Keratinocyte (primary cell): ENCODE measurements around the gene PRKCZ. TPM values are rescaled to one million over a fixed set of nuclear protein-coding genes. Genes with fewer than 3 reads are reported as not detected.

Source experiments
- DNase-seq: peaks from one replicate; pipeline ENCODE4 v3.0.0-alpha.2; 2011; ENCODE audit warnings: low read depth, missing footprints, low spot score
- FAIRE-seq: peaks from 2 replicates; lab custom pipeline; 2011; peaks lifted over from hg19 to GRCh38; lab: Jason Lieb, UNC
- H2AFZ ChIP-seq: 2 replicates; pipeline ENCODE4 v1.6.0; 2012; ENCODE audit warnings: low read length, control low read depth, inconsistent platforms; ENCODE audit not compliant: control insufficient read depth
- H3K27ac ChIP-seq: 2 replicates; pipeline ENCODE4 v1.5.1; 2011; ENCODE audit warnings: low read length; ENCODE audit not compliant: control insufficient read depth, insufficient read depth
- H3K27me3 ChIP-seq: 3 replicates; pipeline ENCODE4 v1.6.0; 2011; ENCODE audit warnings: low read length; ENCODE audit not compliant: control insufficient read depth, insufficient read depth; ENCODE audit errors: extremely low read depth
- H3K36me3 ChIP-seq, 2 experiments: 2 replicates in 1 of 2; 3 replicates in 1 of 2; pipeline ENCODE4 v1.5.1; 2011; ENCODE audit warnings: low read length in 2 of 2, mild to moderate bottlenecking in 1 of 2; ENCODE audit not compliant: control insufficient read depth in 2 of 2, insufficient read depth in 2 of 2; ENCODE audit errors: extremely low read depth in 1 of 2
- H3K4me1 ChIP-seq: 3 replicates; pipeline ENCODE4 v1.5.1; 2011; ENCODE audit warnings: low read length; ENCODE audit not compliant: control insufficient read depth, insufficient read depth; ENCODE audit errors: extremely low read depth
- H3K4me2 ChIP-seq: 3 replicates; pipeline ENCODE4 v1.6.0; 2011; ENCODE audit warnings: low read depth, low read length; ENCODE audit not compliant: control insufficient read depth, insufficient read depth; ENCODE audit errors: extremely low read depth
- H3K4me3 ChIP-seq, 3 experiments: fragments of 200-600 bp in 1 of 3; sonication (generic) in 1 of 3; 2 replicates in 2 of 3; 3 replicates in 1 of 3; pipeline ENCODE4 v1.5.1; 2011 to 2016; ENCODE audit warnings: low read length in 3 of 3, mild to moderate bottlenecking in 3 of 3, control low read depth in 2 of 3, inconsistent platforms in 1 of 3, low read depth in 1 of 3, mixed read lengths in 1 of 3, mixed run types in 1 of 3, moderate library complexity in 1 of 3; ENCODE audit not compliant: control insufficient read depth in 2 of 3, insufficient read depth in 2 of 3; ENCODE audit errors: extremely low read depth in 1 of 3
- H3K79me2 ChIP-seq: 2 replicates; pipeline ENCODE4 v1.6.0; 2012; ENCODE audit warnings: low read length; ENCODE audit not compliant: control insufficient read depth, insufficient read depth
- H3K9ac ChIP-seq: 3 replicates; pipeline ENCODE4 v1.6.0; 2011; ENCODE audit warnings: low read length; ENCODE audit not compliant: control insufficient read depth, insufficient read depth; ENCODE audit errors: extremely low read depth
- H3K9me1 ChIP-seq: 3 replicates; pipeline ENCODE4 v1.6.0; 2011; ENCODE audit warnings: low read length; ENCODE audit not compliant: control insufficient read depth, insufficient read depth; ENCODE audit errors: extremely low read depth
- H3K9me3 ChIP-seq: 2 replicates; pipeline ENCODE4 v1.5.1; 2012; ENCODE audit warnings: low read depth, low read length; ENCODE audit not compliant: control insufficient read depth
- H4K20me1 ChIP-seq: 3 replicates; pipeline ENCODE4 v1.6.0; 2011; ENCODE audit warnings: low read length; ENCODE audit not compliant: control insufficient read depth, insufficient read depth; ENCODE audit errors: extremely low read depth
- CTCF ChIP-seq, 3 experiments: IDR thresholded peaks in 1 of 3; conservative IDR thresholded peaks in 1 of 3; optimal IDR thresholded peaks in 1 of 3; 2 replicates in 2 of 3; 3 replicates in 1 of 3; pipeline versions ENCODE3 to v1.5.1; 2011; ENCODE audit warnings: low read length in 3 of 3, mild to moderate bottlenecking in 3 of 3, moderate library complexity in 2 of 3, control low read depth in 1 of 3, inconsistent platforms in 1 of 3; ENCODE audit not compliant: insufficient read depth in 2 of 3; ENCODE audit errors: extremely low read depth in 1 of 3
- EZH2 ChIP-seq: IDR thresholded peaks from one replicate; pipeline ENCODE4 v1.6.1; 2012; ENCODE audit warnings: inconsistent platforms, mild to moderate bottlenecking, low read length, moderate library complexity
- dilution Hi-C: fragments of 300-500 bp; cut with MboI; formaldehyde crosslinking; loops from one replicate; pipeline ENCODE4 v1.7.0; 2020; ENCODE audit warnings: low sequenced_read_pairs; ENCODE audit not compliant: extremely low pct_ligation_motif_present
- polyA plus RNA-seq, 5 experiments: library from polyadenylated mRNA; depleted of rRNA in 3 of 5; stranded (reverse) in 3 of 5; stranded (forward) in 1 of 5; unstranded in 1 of 5; fragments of >200 nt; gene quantifications; 1 replicate in 1 of 5; 2 replicates in 3 of 5; 3 replicates in 1 of 5; pipeline versions ENCODE4 v1.2.1 to v1.2.3, GENCODE V29; 2011 to 2012; ENCODE audit warnings: missing spikeins in 2 of 5, low read depth in 1 of 5, low replicate concordance in 1 of 5

Gene PRKCZ
- polyA plus RNA-seq, 1 donor (not counting 4 experiments of a cell fraction or from before 2014, with no cell fraction given) = 36.3 TPM

DNA sequence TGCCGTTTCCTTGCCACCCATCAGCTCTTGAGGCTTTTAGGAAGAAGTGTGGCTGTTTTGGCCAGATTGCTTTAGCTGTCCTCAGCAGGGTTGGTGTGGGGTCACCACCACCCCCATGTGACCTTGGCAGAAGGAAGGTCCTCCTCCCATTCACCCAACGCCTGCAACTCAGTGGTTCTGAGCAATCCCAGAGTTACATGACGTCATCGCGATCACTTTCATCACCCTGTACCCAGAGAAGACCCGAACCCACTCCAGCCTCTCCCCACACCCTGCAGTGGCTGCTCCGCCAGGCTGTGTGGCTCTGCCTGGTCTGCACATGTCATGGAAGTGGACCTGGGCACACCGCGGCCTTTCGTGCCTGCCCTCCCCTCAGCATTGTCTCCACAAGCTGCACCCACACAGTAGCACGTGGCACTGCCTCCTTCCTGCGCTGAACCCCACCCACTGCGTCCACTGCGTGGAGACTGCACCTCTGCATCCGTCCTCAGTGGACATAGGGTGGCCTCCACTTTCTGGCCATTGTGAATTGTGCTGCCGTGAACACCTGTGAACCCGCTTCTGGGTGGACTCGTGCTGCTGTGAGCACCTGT lies 127.8 kb downstream of the PRKCZ start:
- Histone ChIP-seq H3K27ac (no peak overlapping the region), H4K20me1 (no peaks in the 10 kb centered on the region), H3K9me1 (no peaks in the 10 kb centered on the region), H3K4me2 (no peak overlapping the region), H3K4me3 (no peak overlapping the region), H3K4me1 (peaks cover 8% of the 10 kb centered on the region), H3K9me3 (no peaks in the 10 kb centered on the region), H3K79me2 (no peaks in the 10 kb centered on the region), H2AFZ (no peak overlapping the region), H3K36me3 (peaks cover 12 to 21% of the 10 kb centered on the region in 2 experiments), H3K27me3 (no peaks in the 10 kb centered on the region), H3K9ac (no peak overlapping the region)
- TF ChIP-seq CTCF (optimal IDR thresholded peaks at IDR 0.05 in 1 of 3, IDR thresholded peaks at IDR 0.05 in 1 of 3, conservative IDR thresholded peaks at IDR 0.05 in 1 of 3; ENCODE audit: extremely low read depth in 1 of 3, insufficient read depth in 2 of 3, low read length in 3 of 3) (no peak), EZH2 (no peak)
- no peak for DNase-seq
- dilution Hi-C loops = no loop called here
- FAIRE-seq = no peak

GRCh38 chr1:2178875-2179274 lies 128.7 kb downstream of the PRKCZ start:
- Histone ChIP-seq H3K4me2 (no peak overlapping the region), H3K27me3 (no peaks in the 10 kb centered on the region), H3K9me3 (no peaks in the 10 kb centered on the region), H4K20me1 (no peaks in the 10 kb centered on the region), H3K4me1 (peaks cover 8% of the 10 kb centered on the region), H3K4me3 (no peak overlapping the region), H3K36me3 (peaks cover 12 to 16% of the 10 kb centered on the region in 2 experiments), H2AFZ (no peak overlapping the region), H3K9me1 (no peaks in the 10 kb centered on the region), H3K9ac (no peak overlapping the region), H3K79me2 (no peaks in the 10 kb centered on the region), H3K27ac (no peak overlapping the region)
- dilution Hi-C loops = no loop called here
- FAIRE-seq = no peak
- TF ChIP-seq CTCF (optimal IDR thresholded peaks at IDR 0.05 in 1 of 3, IDR thresholded peaks at IDR 0.05 in 1 of 3, conservative IDR thresholded peaks at IDR 0.05 in 1 of 3; ENCODE audit: extremely low read depth in 1 of 3, insufficient read depth in 2 of 3, low read length in 3 of 3) = no peak
- no peak for TF ChIP-seq EZH2
- DNase-seq = no peak
